ENCODE data around the gene EPOP. TPM values are rescaled to one million over a fixed set of nuclear protein-coding genes. Genes with fewer than 3 reads are reported as not detected.

Gene EPOP
- total RNA-seq, 1 experiment from 2014 or later: 12.3 TPM

GRCh38 chr17:38660097-38661025 lies 14.4 kb downstream of the EPOP start:
- Mint-ChIP-seq H3K9me3 (no peaks in the 10 kb centered on the region), H3K4me3 (no peak overlapping the region), H3K27ac (no peak overlapping the region), H3K27me3 (ENCODE audit: low read depth) (peaks cover 28% of the 10 kb centered on the region), H3K4me1 (peaks cover 41% of the 10 kb centered on the region), H3K36me3 (no peaks in the 10 kb centered on the region)
- DNase-seq (ENCODE audit: low spot score) (no peak), ATAC-seq (no peak)
- TF ChIP-seq JUN (CRISPR knock-in tag; IDR thresholded peaks at IDR 0.05): no peak
- no peak for TF ChIP-seq IRF2 (CRISPR knock-in tag; IDR thresholded peaks at IDR 0.05; ENCODE audit: borderline replicate concordance, low read depth)
- no peak for TF ChIP-seq ZNF232 (CRISPR knock-in tag; IDR thresholded peaks at IDR 0.05)
- TF ChIP-seq FOXP1 (CRISPR knock-in tag; IDR thresholded peaks at IDR 0.05; ENCODE audit: borderline replicate concordance): no peak
- no peak for TF ChIP-seq TP53 (CRISPR knock-in tag; IDR thresholded peaks at IDR 0.05)
- TF ChIP-seq PREB (CRISPR knock-in tag; IDR thresholded peaks at IDR 0.05; ENCODE audit: borderline replicate concordance): no peak
- TF ChIP-seq, protein P1, sequence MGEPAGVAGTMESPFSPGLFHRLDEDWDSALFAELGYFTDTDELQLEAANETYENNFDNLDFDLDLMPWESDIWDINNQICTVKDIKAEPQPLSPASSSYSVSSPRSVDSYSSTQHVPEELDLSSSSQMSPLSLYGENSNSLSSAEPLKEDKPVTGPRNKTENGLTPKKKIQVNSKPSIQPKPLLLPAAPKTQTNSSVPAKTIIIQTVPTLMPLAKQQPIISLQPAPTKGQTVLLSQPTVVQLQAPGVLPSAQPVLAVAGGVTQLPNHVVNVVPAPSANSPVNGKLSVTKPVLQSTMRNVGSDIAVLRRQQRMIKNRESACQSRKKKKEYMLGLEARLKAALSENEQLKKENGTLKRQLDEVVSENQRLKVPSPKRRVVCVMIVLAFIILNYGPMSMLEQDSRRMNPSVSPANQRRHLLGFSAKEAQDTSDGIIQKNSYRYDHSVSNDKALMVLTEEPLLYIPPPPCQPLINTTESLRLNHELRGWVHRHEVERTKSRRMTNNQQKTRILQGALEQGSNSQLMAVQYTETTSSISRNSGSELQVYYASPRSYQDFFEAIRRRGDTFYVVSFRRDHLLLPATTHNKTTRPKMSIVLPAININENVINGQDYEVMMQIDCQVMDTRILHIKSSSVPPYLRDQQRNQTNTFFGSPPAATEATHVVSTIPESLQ (CRISPR knock-in tag; IDR thresholded peaks at IDR 0.05): no peak
- no peak for TF ChIP-seq ATF1 (CRISPR knock-in tag; IDR thresholded peaks at IDR 0.05)
- TF ChIP-seq, protein P2, sequence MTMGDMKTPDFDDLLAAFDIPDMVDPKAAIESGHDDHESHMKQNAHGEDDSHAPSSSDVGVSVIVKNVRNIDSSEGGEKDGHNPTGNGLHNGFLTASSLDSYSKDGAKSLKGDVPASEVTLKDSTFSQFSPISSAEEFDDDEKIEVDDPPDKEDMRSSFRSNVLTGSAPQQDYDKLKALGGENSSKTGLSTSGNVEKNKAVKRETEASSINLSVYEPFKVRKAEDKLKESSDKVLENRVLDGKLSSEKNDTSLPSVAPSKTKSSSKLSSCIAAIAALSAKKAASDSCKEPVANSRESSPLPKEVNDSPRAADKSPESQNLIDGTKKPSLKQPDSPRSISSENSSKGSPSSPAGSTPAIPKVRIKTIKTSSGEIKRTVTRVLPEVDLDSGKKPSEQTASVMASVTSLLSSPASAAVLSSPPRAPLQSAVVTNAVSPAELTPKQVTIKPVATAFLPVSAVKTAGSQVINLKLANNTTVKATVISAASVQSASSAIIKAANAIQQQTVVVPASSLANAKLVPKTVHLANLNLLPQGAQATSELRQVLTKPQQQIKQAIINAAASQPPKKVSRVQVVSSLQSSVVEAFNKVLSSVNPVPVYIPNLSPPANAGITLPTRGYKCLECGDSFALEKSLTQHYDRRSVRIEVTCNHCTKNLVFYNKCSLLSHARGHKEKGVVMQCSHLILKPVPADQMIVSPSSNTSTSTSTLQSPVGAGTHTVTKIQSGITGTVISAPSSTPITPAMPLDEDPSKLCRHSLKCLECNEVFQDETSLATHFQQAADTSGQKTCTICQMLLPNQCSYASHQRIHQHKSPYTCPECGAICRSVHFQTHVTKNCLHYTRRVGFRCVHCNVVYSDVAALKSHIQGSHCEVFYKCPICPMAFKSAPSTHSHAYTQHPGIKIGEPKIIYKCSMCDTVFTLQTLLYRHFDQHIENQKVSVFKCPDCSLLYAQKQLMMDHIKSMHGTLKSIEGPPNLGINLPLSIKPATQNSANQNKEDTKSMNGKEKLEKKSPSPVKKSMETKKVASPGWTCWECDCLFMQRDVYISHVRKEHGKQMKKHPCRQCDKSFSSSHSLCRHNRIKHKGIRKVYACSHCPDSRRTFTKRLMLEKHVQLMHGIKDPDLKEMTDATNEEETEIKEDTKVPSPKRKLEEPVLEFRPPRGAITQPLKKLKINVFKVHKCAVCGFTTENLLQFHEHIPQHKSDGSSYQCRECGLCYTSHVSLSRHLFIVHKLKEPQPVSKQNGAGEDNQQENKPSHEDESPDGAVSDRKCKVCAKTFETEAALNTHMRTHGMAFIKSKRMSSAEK (CRISPR knock-in tag; IDR thresholded peaks at IDR 0.05; ENCODE audit: borderline replicate concordance): no peak
- TF ChIP-seq ZNF423 (CRISPR knock-in tag; IDR thresholded peaks at IDR 0.05): no peak
- TF ChIP-seq HMGXB4 (CRISPR knock-in tag; IDR thresholded peaks at IDR 0.05): no peak
- TF ChIP-seq ZBTB21 (CRISPR knock-in tag; IDR thresholded peaks at IDR 0.05; ENCODE audit: borderline replicate concordance): no peak
- no peak for TF ChIP-seq GABPB1 (CRISPR knock-in tag; IDR thresholded peaks at IDR 0.05)
- no peak for TF ChIP-seq NR2C2 (CRISPR knock-in tag; IDR thresholded peaks at IDR 0.05)
- TF ChIP-seq ZNF317 (CRISPR knock-in tag; IDR thresholded peaks at IDR 0.05; ENCODE audit: borderline replicate concordance, low read depth): no peak
- TF ChIP-seq OVOL2 (CRISPR knock-in tag; IDR thresholded peaks at IDR 0.05; ENCODE audit: borderline replicate concordance): no peak
- ChIA-PET CTCF (interaction anchor here (0.8 to 28.2 kb wide), 9 partner anchors 9 to 150 kb away, joined by 3 to 727 read pairs (median 4); partner anchors contain the start of gene SRCIN1), POLR2A (no interaction called here)
